ENCODE results near the gene NDC1.

Gene NDC1

DNA sequence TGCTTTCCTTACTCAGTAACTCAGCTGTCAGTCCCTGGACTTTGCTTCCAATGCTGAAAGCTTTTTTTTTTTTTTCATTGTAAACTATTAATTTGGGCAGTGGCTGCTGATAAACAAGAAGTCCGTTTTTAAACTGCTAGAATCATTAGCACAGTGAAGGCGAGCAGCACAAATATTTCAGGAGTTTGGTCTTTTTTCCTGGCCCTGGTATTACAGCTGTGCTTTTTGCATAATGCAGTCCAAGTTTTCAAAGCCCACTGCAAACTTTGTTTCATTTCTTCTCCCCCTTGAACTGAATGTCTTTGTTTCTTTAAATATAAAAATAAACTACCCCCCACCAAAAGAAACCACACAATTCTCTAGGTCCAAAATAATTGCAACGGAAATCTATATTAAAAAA, 105.7 kb downstream of the NDC1 start:
- Histone ChIP-seq H3K36me3 (ENCODE audit: insufficient read depth) (no peaks in the 10 kb centered on the region), H3K4me2 (peak overlapping the region; percentile 77; the same call in 1 of the 2 replicates), H3K4me3 (IDR thresholded peaks at IDR 0.05; ENCODE audit: insufficient read depth, low read depth, low read length) (no peak overlapping the region), H3K4me1 (ENCODE audit: low read depth, poor library complexity, severe bottlenecking) (peaks cover 57% of the 10 kb centered on the region), H3K79me2 (ENCODE audit: insufficient read depth, low read depth) (peaks cover 10% of the 10 kb centered on the region; the same call in 1 of the 2 replicates), H4K20me1 (ENCODE audit: insufficient read depth) (no peaks in the 10 kb centered on the region), H3K9ac (no peak overlapping the region), H3K27me3 (ENCODE audit: insufficient read depth, low read depth) (no peaks in the 10 kb centered on the region), H3K27ac (no peak overlapping the region; the same call in 1 of the 2 replicates), H2AFZ (ENCODE audit: low read depth) (no peak overlapping the region)
- TF ChIP-seq, protein P1, sequence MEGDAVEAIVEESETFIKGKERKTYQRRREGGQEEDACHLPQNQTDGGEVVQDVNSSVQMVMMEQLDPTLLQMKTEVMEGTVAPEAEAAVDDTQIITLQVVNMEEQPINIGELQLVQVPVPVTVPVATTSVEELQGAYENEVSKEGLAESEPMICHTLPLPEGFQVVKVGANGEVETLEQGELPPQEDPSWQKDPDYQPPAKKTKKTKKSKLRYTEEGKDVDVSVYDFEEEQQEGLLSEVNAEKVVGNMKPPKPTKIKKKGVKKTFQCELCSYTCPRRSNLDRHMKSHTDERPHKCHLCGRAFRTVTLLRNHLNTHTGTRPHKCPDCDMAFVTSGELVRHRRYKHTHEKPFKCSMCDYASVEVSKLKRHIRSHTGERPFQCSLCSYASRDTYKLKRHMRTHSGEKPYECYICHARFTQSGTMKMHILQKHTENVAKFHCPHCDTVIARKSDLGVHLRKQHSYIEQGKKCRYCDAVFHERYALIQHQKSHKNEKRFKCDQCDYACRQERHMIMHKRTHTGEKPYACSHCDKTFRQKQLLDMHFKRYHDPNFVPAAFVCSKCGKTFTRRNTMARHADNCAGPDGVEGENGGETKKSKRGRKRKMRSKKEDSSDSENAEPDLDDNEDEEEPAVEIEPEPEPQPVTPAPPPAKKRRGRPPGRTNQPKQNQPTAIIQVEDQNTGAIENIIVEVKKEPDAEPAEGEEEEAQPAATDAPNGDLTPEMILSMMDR (conservative IDR thresholded peaks at IDR 0.05; ENCODE audit: low read depth, low read length), result no peak

DNA sequence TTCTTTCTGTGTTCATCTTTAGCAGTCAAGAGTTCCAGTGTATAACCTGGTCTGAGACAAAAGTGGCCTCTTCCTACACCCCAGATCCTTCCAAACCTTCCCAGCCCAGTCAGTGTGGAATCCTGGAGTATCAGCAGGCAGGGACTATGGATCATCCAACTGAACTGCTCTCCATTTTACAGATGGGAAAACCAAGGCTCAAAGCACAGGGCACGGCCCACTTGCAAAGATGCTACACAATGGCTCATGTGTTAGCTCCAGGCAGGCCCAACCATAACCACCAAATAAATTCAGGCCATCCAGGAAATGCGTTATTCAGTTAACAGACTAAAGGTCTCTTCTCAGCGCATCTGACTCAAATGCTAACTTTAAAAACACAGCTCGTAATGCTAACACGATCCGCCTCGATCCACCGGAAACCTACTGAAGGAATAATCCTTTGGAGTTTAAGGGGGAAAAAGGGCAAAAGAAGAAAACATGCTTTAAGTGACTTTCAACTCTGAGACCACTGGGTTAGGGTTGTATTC, 106.3 kb downstream of the NDC1 start:
- TF ChIP-seq, protein P1 (conservative IDR thresholded peaks at IDR 0.05; ENCODE audit: low read depth, low read length), result no peak
- Histone ChIP-seq H2AFZ (ENCODE audit: low read depth) (no peak overlapping the region), H3K27me3 (ENCODE audit: insufficient read depth, low read depth) (no peaks in the 10 kb centered on the region), H3K79me2 (ENCODE audit: insufficient read depth, low read depth) (peaks cover 10% of the 10 kb centered on the region; the same call in 1 of the 2 replicates), H3K27ac (no peak overlapping the region), H3K4me2 (no peak overlapping the region), H3K9ac (no peak overlapping the region), H3K36me3 (ENCODE audit: insufficient read depth) (no peaks in the 10 kb centered on the region), H3K4me1 (ENCODE audit: low read depth, poor library complexity, severe bottlenecking) (peaks cover 51% of the 10 kb centered on the region), H4K20me1 (ENCODE audit: insufficient read depth) (no peaks in the 10 kb centered on the region), H3K4me3 (IDR thresholded peaks at IDR 0.05; ENCODE audit: insufficient read depth, low read depth, low read length) (no peak overlapping the region)

DNA sequence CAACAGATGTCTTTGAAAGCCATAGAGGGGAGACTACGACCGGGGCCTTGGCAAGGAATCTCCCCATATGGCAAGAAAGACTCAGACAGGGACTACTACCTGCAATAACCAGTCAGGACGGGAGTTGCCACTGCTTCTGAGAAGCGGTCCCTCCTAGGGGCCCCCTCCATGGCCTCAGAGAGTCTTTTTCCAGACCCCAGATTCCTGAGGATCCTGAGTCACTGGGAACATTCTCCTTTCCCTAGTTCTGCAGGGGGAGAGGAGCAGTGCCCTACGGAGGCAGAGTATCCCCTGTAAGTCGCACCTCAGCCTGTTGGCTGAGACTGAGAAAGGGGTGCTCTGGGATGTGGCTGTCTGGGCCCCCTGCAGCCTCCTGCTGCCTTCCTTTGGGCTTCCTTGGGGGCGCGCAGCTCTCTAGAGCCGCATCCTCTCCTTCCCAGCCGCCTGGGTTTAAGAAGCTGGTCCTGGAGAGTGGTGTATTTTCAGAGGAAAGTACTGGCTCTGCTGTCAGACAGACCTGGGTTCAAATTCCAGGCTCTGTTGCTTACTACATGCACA, 107.0 kb downstream of the NDC1 start:
- H3K27me3 ChIP-seq (ENCODE audit: insufficient read depth, low read depth), result no peaks in the 10 kb centered on the region
- no peaks in the 10 kb centered on the region for H4K20me1 ChIP-seq (ENCODE audit: insufficient read depth)
- H3K79me2 ChIP-seq (ENCODE audit: insufficient read depth, low read depth), result peaks cover 10% of the 10 kb centered on the region; the same call in 1 of the 2 replicates
- no peak overlapping the region for H3K4me2 ChIP-seq
- no peak overlapping the region for H3K9ac ChIP-seq
- peaks cover 44% of the 10 kb centered on the region for H3K4me1 ChIP-seq (ENCODE audit: low read depth, poor library complexity, severe bottlenecking)
- no peak overlapping the region for H3K4me3 ChIP-seq (IDR thresholded peaks at IDR 0.05; ENCODE audit: insufficient read depth, low read depth, low read length)
- H3K36me3 ChIP-seq (ENCODE audit: insufficient read depth), result no peaks in the 10 kb centered on the region
- no peak overlapping the region for H3K27ac ChIP-seq
- H2AFZ ChIP-seq (ENCODE audit: low read depth), result no peak overlapping the region
- TF ChIP-seq, protein P1 (conservative IDR thresholded peaks at IDR 0.05; ENCODE audit: low read depth, low read length), result no peak

DNA sequence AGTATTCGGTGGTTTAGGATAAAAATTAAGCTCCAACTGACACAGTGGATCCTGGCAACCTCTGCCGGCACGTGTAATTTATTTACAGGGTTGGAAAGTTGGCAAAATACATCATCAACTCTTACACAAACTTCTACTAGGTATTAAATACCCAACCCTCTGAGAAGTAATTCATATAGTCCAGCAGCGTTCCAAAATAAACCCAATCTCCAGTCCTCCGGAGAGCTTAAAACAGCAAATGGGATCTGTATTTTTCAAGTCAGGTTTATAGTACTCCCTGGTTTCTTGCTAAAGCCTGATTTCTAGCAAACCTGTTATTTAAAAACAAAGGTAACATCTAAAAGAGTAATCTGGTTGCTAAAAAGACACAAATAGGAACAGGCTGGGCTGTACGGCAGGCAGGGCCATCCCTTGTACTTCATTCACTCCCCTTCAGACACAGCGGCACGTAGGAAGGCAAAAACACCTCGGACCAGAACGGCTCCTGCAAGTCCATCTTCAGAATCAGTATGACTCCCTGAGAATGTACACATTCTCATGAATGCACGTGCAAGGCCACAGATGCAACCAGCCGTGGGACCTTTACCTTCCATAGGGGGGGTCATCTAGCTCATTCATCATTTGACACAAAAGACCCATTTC, 107.8 kb downstream of the NDC1 start:
- Histone ChIP-seq H3K4me1 (ENCODE audit: low read depth, poor library complexity, severe bottlenecking) (peaks cover 36% of the 10 kb centered on the region), H3K9ac (no peak overlapping the region)

More for the DNA sequence above, 107.8 kb downstream of the NDC1 start:
- Histone ChIP-seq H4K20me1 (ENCODE audit: insufficient read depth) (no peaks in the 10 kb centered on the region), H3K4me2 (no peak overlapping the region), H3K79me2 (ENCODE audit: insufficient read depth, low read depth) (peaks cover 10% of the 10 kb centered on the region; the same call in 1 of the 2 replicates), H3K36me3 (ENCODE audit: insufficient read depth) (no peaks in the 10 kb centered on the region), H3K27me3 (ENCODE audit: insufficient read depth, low read depth) (no peaks in the 10 kb centered on the region), H3K4me3 (IDR thresholded peaks at IDR 0.05; ENCODE audit: insufficient read depth, low read depth, low read length) (no peak overlapping the region), H2AFZ (ENCODE audit: low read depth) (no peak overlapping the region), H3K27ac (no peak overlapping the region)
- TF ChIP-seq, protein P1 (conservative IDR thresholded peaks at IDR 0.05; ENCODE audit: low read depth, low read length), result no peak

Measured in KMS-11 (cell line).